CD8-positive, alpha-beta memory T cell (primary cell): Measurements from ENCODE around the gene C12orf57. TPM values are rescaled to one million over a fixed set of nuclear protein-coding genes. Genes with fewer than 3 reads are reported as not detected.

Source experiments
- CTCF ChIA-PET: fragments of 350-600 bp; sonication (Branson Sonifier 250); formaldehyde crosslinking; loops from one replicate; lab custom pipeline; 2021; ENCODE audit warnings: antibody characterized with exemption; lab: Charles Lee
- POLR2A ChIA-PET: fragments of 350-600 bp; sonication (Branson Sonifier 250); formaldehyde crosslinking; loops from one replicate; lab custom pipeline; 2021; ENCODE audit warnings: antibody characterized with exemption; lab: Charles Lee
- DNase-seq, 5 donors: peaks; one replicate each; pipeline versions ENCODE4 v3.0.0 to v3.0.0-alpha.2; 2020 to 2022; ENCODE audit warnings: mixed read lengths in 1 of 5
- H3K27ac ChIP-seq: one replicate; pipeline ENCODE4 v1.7.0; 2013; ENCODE audit warnings: low read depth, mild to moderate bottlenecking, low read length, moderate library complexity
- H3K27me3 ChIP-seq: 2 replicates; pipeline ENCODE4 v1.7.0; 2013; ENCODE audit warnings: low read length, mild to moderate bottlenecking; ENCODE audit not compliant: insufficient read depth, poor library complexity, severe bottlenecking
- H3K36me3 ChIP-seq: 2 replicates; pipeline ENCODE4 v1.7.0; 2013; ENCODE audit warnings: mild to moderate bottlenecking, low read length, moderate library complexity; ENCODE audit not compliant: insufficient read depth
- H3K4me1 ChIP-seq: 2 replicates; pipeline ENCODE4 v1.7.0; 2013; ENCODE audit warnings: mild to moderate bottlenecking, low read length, moderate library complexity; ENCODE audit not compliant: insufficient read depth
- H3K4me3 ChIP-seq: 2 replicates; pipeline ENCODE4 v1.7.0; 2013; ENCODE audit warnings: mild to moderate bottlenecking, low read length
- H3K9me3 ChIP-seq: 2 replicates; pipeline ENCODE4 v1.7.0; 2013; ENCODE audit warnings: mild to moderate bottlenecking, low read length
- H3K27ac Mint-ChIP-seq, 8 donors: one replicate each; pipeline ENCODE4 v1.8.0; 2020 to 2021; ENCODE audit warnings: mixed read lengths in 8 of 8, mild to moderate bottlenecking in 6 of 8, inconsistent platforms in 3 of 8, moderate library complexity in 3 of 8
- H3K27me3 Mint-ChIP-seq, 2 donors: one replicate each; pipeline ENCODE4 v1.8.0; 2020 to 2021; ENCODE audit warnings: mixed read lengths in 2 of 2, mild to moderate bottlenecking in 1 of 2, moderate library complexity in 1 of 2
- H3K36me3 Mint-ChIP-seq, 3 donors: one replicate each; pipeline ENCODE4 v1.8.0; 2020 to 2021; ENCODE audit warnings: mixed read lengths in 3 of 3, inconsistent platforms in 1 of 3, mild to moderate bottlenecking in 1 of 3
- H3K4me1 Mint-ChIP-seq, 3 donors: one replicate each; pipeline ENCODE4 v1.8.0; 2020 to 2021; ENCODE audit warnings: mixed read lengths in 3 of 3, inconsistent platforms in 1 of 3, mild to moderate bottlenecking in 1 of 3
- H3K4me3 Mint-ChIP-seq, 7 donors: one replicate each; pipeline ENCODE4 v1.8.0; 2020 to 2021; ENCODE audit warnings: mixed read lengths in 7 of 7, mild to moderate bottlenecking in 6 of 7, moderate library complexity in 4 of 7, inconsistent platforms in 2 of 7
- H3K9me3 Mint-ChIP-seq, 5 donors: one replicate each; pipeline ENCODE4 v1.8.0; 2020 to 2022; ENCODE audit warnings: mixed read lengths in 5 of 5, mild to moderate bottlenecking in 3 of 5, moderate library complexity in 2 of 5, inconsistent platforms in 1 of 5
- polyA plus RNA-seq: library from polyadenylated mRNA; unstranded; fragments of 300-500 nt; fragmentation: Illumina TruSeq; gene quantifications from one replicate; pipeline ENCODE4 v1.2.3, GENCODE V29; 2021
- total RNA-seq, 2 experiments: library from RNA; stranded (reverse); gene quantifications; one replicate each; pipeline ENCODE4 v1.2.3, GENCODE V29; 2021

Gene C12orf57
- total and polyA plus RNA-seq, 3 experiments from 2014 or later = 259 to 304 (median 297) TPM

GRCh38 chr12:6956021-6956727, 12.4 kb downstream of the C12orf57 start:
- Mint-ChIP-seq H3K4me1 (peaks cover 78 to 90% (median 78%) of the 10 kb centered on the region in 3 donors), H3K9me3 (peaks cover 0 to 3% (median 0%) of the 10 kb centered on the region in 5 donors), H3K27ac (peak overlapping the region; percentile 92 to 100 (median 98)), H3K27me3 (no peaks in the 10 kb centered on the region), H3K36me3 (peaks cover 10 to 83% (median 16%) of the 10 kb centered on the region in 3 donors), H3K4me3 (peak overlapping the region; percentile 65 to 99 (median 93))
- Histone ChIP-seq H3K9me3 (no peaks in the 10 kb centered on the region), H3K36me3 (peaks cover 48% of the 10 kb centered on the region), H3K4me3 (peak overlapping the region; percentile 7), H3K4me1 (peaks cover 77% of the 10 kb centered on the region), H3K27me3 (no peaks in the 10 kb centered on the region), H3K27ac (peak overlapping the region; percentile 54)
- CTCF ChIA-PET = interaction anchor here (0.9 to 13.3 kb wide), 7 partner anchors 9 to 157 kb away, joined by 3 to 815 read pairs (median 5); partner anchors contain the start of genes C12orf57, PTPN6, RNU7-1 and TPI1
- POLR2A ChIA-PET = interaction anchor here (0.6 to 13.3 kb wide), 4 partner anchors 8 to 76 kb away, joined by 3 to 481 read pairs (median 4); partner anchors contain the start of genes C12orf57, PTPN6 and RNU7-1
- DNase-seq = peak in 3 of 5 donors; percentile 37 to 72 (median 47)

- POLR2A ChIA-PET = interaction anchor here (0.9 to 13.3 kb wide), 3 partner anchors 10 to 84 kb away, joined by 3 to 481 read pairs (median 13); partner anchors contain the start of genes C12orf57, PTPN6, RNU7-1 and SPSB2
- Mint-ChIP-seq H3K36me3 (peaks cover 11 to 81% (median 15%) of the 10 kb centered on the region in 3 donors), H3K4me3 (peak overlapping the region; percentile 65 to 99 (median 93)), H3K4me1 (peaks cover 88 to 100% (median 88%) of the 10 kb centered on the region in 3 donors), H3K27ac (peak overlapping the region; percentile 94 to 100 (median 98)), H3K27me3 (no peaks in the 10 kb centered on the region), H3K9me3 (peaks cover 0 to 3% (median 0%) of the 10 kb centered on the region in 5 donors)
- no peaks in the 10 kb centered on the region for H3K27me3 ChIP-seq
- H3K4me1 ChIP-seq = peaks cover 87% of the 10 kb centered on the region
- H3K27ac ChIP-seq = peak overlapping the region; percentile 54
- DNase-seq = peak in 4 of 5 donors; percentile 50 to 68 (median 56)
- peaks cover 48% of the 10 kb centered on the region for H3K36me3 ChIP-seq
- no peaks in the 10 kb centered on the region for H3K9me3 ChIP-seq
- CTCF ChIA-PET = interaction anchor here (0.9 to 13.3 kb wide), 9 partner anchors 7 to 156 kb away, joined by 3 to 815 read pairs (median 5); partner anchors contain the start of genes C12orf57, C1RL, PTPN6 and RNU7-1
- H3K4me3 ChIP-seq = no peak overlapping the region
These were observed 13.4 kb downstream of the C12orf57 start for GRCh38 chr12:6957151-6957701.

GRCh38 chr12:6957741-6958608, 14.2 kb downstream of the C12orf57 start:
- Mint-ChIP-seq H3K36me3 (peaks cover 11 to 73% (median 11%) of the 10 kb centered on the region in 3 donors), H3K27ac (peak overlapping the region; percentile 94 to 100 (median 98)), H3K27me3 (no peaks in the 10 kb centered on the region), H3K4me3 (peak overlapping the region; percentile 76 to 94 (median 91)), H3K4me1 (peaks cover 85 to 95% (median 89%) of the 10 kb centered on the region in 3 donors), H3K9me3 (peaks cover 0 to 3% (median 0%) of the 10 kb centered on the region in 5 donors)
- DNase-seq = peak in 1 of 5 donors; percentile 50
- CTCF ChIA-PET = interaction anchor here (1.2 to 13.3 kb wide), 9 partner anchors 8 to 155 kb away, joined by 3 to 815 read pairs (median 6); partner anchors contain the start of genes C12orf57, C1RL, PTPN6 and RNU7-1
- H3K36me3 ChIP-seq = peaks cover 48% of the 10 kb centered on the region
- H3K4me1 ChIP-seq = peaks cover 94% of the 10 kb centered on the region
- H3K27me3 ChIP-seq = no peaks in the 10 kb centered on the region
- POLR2A ChIA-PET = interaction anchor here (0.9 to 13.3 kb wide), 7 partner anchors 10 to 144 kb away, joined by 3 to 481 read pairs (median 4); partner anchors contain the start of genes ATN1, C12orf57, ENO2 and PTPN6
- no peaks in the 10 kb centered on the region for H3K9me3 ChIP-seq
- H3K4me3 ChIP-seq = peak overlapping the region; percentile 54
- peak overlapping the region; percentile 65 for H3K27ac ChIP-seq

GRCh38 chr12:6958609-6959057, 14.8 kb downstream of the C12orf57 start:
- POLR2A ChIA-PET = interaction anchor here (1.0 to 13.3 kb wide), 8 partner anchors 11 to 143 kb away, joined by 3 to 481 read pairs (median 5); partner anchors contain the start of genes ATN1, C12orf57, ENO2 and PTPN6
- H3K9me3 ChIP-seq = no peaks in the 10 kb centered on the region
- CTCF ChIA-PET = interaction anchor here (1.2 to 13.3 kb wide), 9 partner anchors 10 to 155 kb away, joined by 3 to 815 read pairs (median 7); partner anchors contain the start of genes C12orf57, C1RL, PTPN6 and RNU7-1
- H3K4me1 ChIP-seq = peaks cover 92% of the 10 kb centered on the region
- Mint-ChIP-seq H3K27ac (peak overlapping the region; percentile 94 to 100 (median 98)), H3K27me3 (no peaks in the 10 kb centered on the region), H3K4me3 (peak overlapping the region; percentile 76 to 94 (median 91)), H3K36me3 (peaks cover 11 to 68% (median 11%) of the 10 kb centered on the region in 3 donors), H3K4me1 (peaks cover 83 to 89% (median 83%) of the 10 kb centered on the region in 3 donors), H3K9me3 (peaks cover 0 to 3% (median 0%) of the 10 kb centered on the region in 5 donors)
- peak in 1 of 5 donors; percentile 49 for DNase-seq
- H3K27me3 ChIP-seq = no peaks in the 10 kb centered on the region
- H3K27ac ChIP-seq = peak overlapping the region; percentile 65
- peaks cover 48% of the 10 kb centered on the region for H3K36me3 ChIP-seq
- H3K4me3 ChIP-seq = peak overlapping the region; percentile 54

- CTCF ChIA-PET = interaction anchor here (1.2 to 13.3 kb wide), 10 partner anchors 9 to 154 kb away, joined by 3 to 815 read pairs (median 7); partner anchors contain the start of genes C12orf57, C1RL, PTPN6 and RNU7-1
These were observed 15.4 kb downstream of the C12orf57 start for GRCh38 chr12:6959058-6959804.

More at GRCh38 chr12:6959058-6959804, 15.4 kb downstream of the C12orf57 start:
- H3K4me3 ChIP-seq = peak overlapping the region; percentile 54
- H3K4me1 Mint-ChIP-seq = peaks cover 77 to 88% (median 78%) of the 10 kb centered on the region in 3 donors
- peak overlapping the region; percentile 76 to 94 (median 91) for H3K4me3 Mint-ChIP-seq
- H3K36me3 ChIP-seq = peaks cover 48% of the 10 kb centered on the region
- peak overlapping the region; percentile 65 for H3K27ac ChIP-seq
- no peaks in the 10 kb centered on the region for H3K27me3 ChIP-seq
- peak overlapping the region; percentile 94 to 100 (median 98) for H3K27ac Mint-ChIP-seq
- H3K9me3 Mint-ChIP-seq = no peaks in the 10 kb centered on the region
- DNase-seq = peak; percentile 68 to 88 (median 83)
- POLR2A ChIA-PET = interaction anchor here (1.0 to 13.3 kb wide), 10 partner anchors 10 to 143 kb away, joined by 3 to 481 read pairs (median 4); partner anchors contain the start of genes ATN1, C12orf57, ENO2 and LPCAT3
- H3K27me3 Mint-ChIP-seq = no peaks in the 10 kb centered on the region
- H3K36me3 Mint-ChIP-seq = peaks cover 11 to 62% (median 11%) of the 10 kb centered on the region in 3 donors
- H3K4me1 ChIP-seq = peaks cover 87% of the 10 kb centered on the region
- no peaks in the 10 kb centered on the region for H3K9me3 ChIP-seq
